SIG-M5 treated with dmso at 0.1 percent for 504 hours (cell line): ENCODE results near the gene PIEZO1.
"Not testable (repeated sequence)": the region's sequence is repeated elsewhere in the genome, so short reads cannot be mapped to it uniquely, and the experiment has no call there.

Experiments
- DNase-seq: peaks from one replicate; lab custom pipeline; 2025; ENCODE audit not compliant: unreplicated experiment; lab: John Stamatoyannopoulos, UW

The PIEZO1 gene

DNA sequence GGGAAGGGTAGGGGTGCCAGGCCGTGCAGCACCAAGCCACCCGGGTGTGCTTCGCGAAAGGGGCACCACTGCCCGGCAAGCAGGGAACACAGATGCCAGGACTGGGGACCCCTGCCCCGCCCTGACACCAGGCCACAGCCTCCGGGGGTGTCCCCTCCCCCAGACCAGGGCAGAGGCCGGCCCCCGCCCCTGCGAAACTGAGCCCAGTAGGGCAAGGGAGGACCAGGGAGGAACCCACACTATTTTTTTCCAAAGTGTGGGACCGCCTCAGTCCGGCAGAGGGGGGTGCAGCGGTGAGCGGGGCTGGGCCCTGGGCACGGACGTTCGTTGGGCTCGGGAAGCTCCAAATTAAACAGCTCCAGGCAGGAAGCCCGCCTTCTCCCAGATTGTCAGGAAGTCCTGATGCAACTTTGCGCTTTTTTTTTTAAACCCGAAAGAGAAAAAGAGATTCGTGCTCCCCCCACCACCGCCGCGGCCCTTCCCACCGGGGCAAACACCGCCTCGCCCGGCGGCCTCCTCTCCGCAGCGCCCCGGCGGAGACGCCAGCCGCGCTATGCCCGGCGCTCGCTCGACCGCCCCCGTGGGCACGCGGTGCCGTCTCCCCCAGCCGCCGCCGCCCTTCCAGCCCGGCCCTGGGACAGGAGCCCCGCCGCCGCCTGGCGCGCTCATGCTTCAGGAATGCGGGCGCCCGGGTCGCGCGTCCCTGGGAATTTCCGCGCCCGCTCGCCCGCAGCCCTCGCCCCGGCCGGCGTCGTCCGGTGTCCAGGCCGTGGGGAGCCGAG is 755 bp downstream of the PIEZO1 start:
- DNase-seq, result peak; percentile 58

DNA sequence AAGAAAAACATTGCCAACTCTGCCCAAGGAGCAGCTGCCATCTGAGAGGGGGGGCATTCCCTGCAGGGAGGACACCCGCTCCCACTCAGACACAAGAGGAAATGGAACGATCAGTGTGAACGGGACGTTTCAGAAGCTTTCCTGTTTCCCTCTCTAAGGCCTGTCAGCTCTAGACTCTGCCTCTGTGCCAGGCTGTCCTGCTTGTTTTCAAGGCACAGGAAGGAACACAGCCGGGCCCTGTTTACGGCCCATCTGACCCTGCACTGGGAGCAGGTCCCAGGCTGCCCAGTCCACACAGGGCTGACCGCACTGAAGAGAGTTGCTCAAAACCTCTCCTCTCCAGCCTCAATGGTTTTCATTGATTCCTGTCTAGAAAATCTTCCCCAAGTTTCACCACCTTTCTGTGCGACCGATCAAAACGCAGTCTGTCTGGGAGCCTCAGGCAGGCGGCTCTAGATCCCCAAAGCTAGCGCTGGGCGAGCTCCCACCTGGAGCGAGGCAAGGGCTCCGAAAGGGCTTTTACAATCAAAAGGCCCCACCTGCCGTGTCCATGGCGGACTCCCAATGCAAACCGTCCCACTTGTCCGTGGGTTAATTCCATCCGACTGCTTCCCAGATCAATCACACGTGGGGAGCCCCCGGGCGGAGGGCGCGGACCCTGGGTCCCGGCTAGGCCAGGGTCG is 1.5 kb downstream of the PIEZO1 start:
- no peak for DNase-seq

DNA sequence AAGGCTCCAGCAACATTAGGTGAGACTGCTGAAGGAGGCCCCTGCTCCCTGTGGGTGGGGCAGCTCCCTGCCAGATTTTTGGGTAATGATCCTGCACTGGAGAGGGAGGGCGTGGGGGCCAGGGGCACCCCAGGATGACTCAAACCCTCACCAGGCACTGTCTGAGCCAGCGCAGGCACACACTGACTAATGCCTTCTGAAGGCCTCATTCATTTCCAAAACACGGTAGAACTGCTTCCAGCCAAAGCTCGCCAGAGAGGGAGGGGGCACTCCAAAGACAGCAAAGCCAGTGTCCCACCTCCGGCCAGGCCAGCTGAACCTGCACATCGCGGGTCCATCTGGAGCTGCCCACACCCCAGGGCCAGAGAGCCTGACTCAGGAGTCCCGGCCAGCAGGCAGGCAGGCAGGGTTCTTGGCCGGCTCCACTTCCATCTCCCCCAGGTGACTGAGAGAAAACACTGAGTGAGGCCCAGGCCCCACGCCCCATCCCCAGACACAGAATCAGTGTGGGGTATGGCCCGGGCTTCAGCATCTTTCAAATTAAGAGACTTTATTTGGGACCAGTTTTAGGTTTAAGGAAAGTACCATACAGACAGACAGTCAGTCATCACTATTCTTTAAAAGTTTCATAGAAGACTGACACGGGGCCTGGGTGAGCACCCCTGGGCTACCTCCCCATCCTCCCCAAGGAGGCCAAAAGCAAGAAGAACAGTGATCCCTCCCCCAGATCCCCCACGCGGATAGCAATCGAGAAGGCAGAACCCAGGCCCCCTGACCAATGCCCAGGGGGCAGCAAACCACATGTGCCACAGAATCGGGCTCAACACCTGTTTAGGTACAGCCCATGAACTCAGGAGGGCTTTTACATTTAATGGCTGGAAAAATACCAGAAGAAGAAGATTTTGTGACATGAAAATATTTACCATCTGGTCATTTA is 2.3 kb downstream of the PIEZO1 start:
- peak; percentile 39 for DNase-seq

DNA sequence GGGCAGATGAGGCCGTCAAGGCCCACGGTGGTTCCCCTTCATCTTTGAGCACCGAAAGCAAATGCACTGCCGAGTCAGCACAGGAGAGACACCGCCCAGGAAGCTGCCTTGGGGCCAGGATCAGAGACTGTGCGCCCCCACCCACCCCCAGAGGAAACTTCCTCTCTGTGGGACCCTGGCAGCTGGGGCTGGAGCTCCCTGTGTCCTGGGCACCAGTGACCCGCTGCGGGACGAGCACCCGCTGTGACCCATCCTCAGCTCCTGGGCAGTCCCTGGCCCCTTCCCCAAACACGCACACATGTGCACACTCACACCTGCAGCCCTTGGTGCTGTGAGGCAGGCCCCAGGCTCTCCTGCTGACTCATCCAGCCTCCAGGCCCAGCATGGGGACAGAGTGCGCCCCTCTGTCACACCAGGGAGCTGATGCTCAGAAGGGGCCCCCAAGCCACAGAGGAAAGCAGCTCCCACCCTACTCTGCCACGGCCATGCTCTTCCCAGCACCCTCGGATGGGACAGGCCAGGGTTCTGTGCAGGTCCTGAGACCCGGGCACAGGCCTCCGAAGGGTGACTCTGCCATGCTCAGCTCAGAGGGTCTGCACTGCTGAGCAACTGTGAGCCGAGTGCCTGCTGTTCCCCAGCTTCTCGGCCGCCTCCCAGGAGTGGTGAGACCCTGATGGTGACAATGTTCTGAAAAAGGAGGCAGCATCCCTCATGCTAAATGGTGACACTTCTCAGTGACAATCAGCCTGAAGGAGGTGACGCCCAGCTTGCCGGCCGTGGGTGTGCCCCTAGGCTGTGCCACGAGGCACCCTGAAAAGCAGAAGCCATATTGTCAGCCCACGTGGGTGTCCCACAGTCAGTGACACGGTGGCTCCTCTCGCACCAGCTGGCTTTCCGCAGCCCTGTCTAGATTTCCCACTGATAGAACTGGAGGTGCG is 3.6 kb downstream of the PIEZO1 start:
- DNase-seq, result peak; percentile 65

DNA sequence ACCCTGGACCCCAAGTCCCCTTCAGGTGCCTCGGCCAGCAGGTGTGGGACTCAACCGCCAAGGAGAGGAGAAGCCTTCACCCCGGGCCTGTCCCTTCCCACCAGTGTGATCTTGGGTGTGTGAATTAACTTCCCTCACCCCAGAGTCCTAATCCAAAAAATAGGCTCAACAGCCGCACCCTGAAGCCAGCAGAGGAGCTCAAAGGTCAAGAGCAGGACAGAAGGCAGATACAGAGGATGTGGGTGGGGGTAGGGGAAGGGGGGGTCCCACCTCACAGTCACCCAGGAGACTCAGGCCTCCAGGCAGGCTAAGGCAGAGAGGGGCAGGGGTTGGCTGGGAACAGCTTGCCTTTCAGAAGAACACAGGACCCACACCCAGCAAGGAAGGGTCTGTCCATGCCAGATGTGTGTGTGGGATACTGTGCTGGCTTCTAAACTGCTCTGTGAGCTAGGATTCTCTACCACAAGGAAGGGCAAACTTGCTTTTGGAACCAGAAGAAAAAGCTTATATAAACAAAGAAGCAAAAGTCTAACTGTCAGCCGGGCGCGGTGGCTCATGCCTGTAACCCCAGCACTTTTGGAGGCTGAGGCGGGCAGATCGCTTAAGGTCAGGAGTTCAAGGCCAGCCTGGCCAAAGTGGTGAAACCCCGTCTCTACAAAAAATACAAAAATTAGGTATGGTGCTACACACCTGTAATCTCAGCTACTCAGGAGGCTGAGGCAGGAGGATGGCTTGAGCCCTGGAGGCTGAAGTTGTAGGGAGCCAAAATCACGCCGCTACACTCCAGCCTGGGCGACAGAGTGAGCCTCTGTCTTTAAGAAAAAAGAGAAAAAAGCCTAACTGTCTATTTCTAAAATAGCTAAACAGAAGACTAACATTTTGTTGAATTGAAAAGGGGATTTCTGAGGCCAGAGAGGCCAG is 4.6 kb downstream of the PIEZO1 start:
- no peak for DNase-seq

DNA sequence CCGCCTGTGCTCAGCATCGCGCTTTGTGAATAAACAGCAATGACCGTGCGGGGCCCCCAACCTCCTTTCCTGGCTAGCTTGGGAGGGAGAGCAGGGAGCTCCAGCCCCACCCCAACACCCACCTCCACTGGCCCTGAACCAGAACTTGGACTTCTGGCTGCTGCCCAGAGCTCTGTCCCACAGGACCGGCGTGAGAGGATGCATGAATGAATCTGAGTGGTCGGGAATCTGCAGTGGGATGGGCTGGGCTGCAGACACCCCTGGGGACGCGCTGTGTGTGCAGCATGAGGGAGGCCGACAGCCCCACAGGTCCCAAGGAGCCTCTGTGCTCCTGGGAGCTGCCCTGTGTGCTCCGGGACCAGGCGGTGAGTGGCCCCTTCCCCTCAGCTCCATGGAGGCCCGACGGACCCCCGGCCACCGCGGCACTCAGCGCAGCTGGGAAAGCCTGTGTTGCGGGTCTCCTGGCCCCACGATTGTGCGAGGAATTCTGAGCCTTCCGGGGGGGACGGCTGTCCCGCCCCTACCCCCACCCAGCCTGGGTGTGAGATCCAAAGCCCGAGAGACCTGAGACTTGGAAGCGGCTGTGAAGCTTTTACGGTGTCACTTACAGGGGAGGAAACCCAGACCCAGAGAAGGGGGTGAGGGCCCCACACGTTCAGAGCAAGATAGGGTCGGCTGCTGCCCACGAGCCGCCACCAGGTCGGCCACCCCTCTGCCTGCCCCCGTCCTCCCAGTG is 5.4 kb downstream of the PIEZO1 start:
- no peak for DNase-seq

DNA sequence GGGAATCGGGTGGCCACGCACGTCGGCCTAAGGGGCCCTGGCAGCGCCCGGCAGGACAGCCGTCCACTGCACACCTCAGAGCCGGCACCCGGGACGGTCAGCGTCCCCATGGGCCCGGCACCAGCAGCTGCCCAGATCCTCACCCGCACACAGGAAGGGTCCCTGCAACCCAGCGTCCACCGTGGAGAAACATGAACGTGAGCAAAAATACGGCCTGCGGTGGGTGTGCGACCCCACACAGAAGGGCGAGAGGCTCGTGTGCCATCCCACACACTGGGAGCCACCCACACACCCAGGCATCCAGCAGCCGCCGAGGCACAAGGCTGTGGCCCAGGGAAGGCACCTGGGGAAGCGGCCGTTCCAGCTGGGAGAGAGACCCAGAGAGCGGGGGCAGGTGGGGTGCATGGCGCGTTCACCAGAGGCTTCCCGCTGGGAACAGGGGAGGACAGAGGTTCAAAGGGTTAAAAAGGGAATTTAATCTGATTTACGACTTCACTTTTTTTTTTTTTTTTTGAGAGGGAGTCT is 6.4 kb downstream of the PIEZO1 start:
- DNase-seq, result no peak

DNA sequence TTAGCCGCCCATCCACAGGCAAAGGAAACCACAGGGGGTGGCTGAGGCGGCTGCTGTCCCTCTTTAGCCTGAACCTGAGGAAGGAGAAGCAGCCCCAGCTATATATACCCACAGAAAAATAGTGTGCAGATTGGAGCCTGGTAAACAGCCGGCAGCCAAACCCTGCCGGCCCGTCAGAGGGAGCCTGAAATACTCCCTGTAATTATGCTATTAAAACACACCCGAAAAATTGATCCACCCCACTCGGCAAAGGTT is 6.8 kb downstream of the PIEZO1 start:
- DNase-seq, result no peak

DNA sequence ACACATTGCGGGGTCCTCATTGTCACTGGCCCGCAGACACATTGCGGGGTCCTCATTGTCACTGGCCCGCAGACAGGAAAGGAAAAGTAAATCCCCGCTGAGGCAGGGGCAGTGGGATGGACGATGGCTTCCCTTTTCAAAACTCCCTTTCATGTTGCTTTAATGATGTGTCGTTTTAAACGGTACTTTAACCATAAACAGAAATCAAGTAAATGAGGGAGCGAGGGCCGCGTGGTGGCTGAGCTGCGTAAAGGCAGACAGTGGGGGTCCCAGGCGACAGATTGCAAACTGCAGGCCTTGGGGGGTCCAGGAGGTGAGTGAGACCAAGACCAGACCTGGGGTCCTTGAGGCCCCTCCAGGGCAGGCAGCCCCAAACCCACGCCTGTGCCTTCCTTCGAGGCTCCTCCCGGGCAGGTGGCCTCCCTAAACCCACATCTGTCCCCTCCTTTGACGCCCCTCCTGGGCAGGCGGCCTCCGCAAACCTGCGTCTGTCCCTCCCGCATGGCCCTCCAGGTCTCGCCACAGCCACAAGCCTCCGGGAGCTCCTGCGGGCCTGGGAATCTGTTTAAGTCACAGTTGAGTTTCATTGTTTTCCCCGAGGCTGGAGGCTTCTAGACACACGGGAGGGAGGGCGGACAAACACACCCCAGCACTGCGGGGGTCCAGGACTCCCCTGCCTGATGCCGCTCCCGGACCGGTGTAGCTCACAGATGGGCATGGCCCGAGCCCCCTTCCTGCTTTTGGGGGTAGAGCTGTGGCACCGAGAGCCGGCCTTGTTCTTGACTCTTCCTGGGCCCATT is 7.3 kb downstream of the PIEZO1 start:
- no peak for DNase-seq

DNA sequence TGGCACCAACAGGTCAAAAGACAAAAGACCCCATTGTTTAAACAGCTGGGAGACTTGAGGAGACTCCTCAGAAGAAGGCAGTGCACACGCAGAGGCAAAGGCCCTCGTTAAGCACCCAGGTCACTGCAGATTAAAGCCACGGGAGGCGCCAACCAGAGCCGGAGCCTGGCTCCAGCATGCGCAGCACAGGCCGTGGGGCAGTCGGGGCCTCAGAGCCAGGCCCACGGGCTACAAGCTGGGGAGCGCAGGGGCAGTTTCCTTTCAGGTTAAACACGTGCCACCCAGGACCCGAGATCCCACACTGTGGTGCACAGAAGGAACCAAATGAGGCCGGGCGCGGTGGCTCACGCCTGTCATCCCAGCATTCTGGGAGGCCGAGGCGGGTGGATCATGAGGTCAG is 9.2 kb downstream of the PIEZO1 start:
- no peak for DNase-seq

DNA sequence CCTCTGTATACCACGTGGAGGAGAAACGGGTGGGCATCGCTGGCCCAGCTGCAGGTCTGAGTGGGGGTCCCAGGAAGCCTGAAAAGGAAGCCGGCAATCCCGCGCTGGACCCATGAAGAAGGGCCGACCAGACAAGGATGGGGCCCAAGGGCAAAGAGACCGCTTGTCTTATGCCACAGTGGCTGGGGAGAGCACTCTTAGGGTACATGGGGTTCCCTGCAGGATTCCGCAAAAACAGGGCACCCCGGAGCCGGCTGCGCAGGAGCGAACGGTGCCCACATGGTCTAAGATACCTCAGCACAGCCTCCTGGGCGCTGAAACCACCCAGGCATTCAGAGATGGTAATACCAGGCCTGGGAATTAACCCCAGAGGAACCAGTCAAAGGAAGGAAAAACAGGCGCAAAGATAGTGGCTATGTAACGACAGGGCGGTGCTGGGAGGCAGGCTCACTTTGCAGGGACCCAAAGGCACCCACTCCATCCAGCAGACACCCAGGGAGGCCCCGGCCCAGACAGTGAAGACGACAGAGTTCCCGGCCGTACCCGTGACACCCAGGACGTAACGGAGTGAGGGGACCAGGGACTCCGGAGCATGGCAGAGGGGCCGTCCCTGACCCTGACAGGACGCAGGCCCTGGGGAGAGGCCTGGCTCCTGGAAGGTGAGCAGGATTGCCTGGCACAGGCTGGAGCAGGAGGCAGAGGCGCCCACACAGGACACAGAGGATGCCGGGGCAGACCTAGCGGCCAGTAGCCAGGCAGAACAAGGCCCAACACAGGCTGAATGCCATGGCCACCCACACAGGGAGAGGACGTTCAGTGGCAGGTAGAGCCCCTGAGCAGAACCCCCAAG is 10.3 kb downstream of the PIEZO1 start:
- DNase-seq, result no peak

DNA sequence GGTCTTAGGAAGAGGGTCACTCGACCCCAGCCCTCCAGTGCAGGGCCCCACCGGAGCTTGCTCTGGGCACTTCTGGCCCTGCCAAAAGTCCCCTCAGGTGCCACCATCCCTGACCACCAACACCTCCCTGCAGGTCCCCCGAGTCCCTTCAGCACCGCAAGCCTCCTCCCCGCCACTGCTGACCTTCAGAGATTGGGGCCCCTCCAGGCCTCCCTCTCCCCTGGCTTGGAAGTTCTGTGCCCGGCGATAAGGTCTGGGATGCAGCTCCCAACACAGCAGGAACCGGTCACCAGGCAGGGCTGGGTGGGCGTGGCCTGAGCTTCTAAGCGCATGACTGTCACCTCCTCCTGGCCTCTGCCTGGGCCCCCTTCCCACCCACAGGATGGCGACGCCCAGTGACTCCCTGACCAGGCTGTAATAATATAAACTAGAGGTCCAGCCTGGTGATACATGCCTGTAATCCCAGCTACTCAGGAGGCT is 11.2 kb downstream of the PIEZO1 start:
- no peak for DNase-seq

DNA sequence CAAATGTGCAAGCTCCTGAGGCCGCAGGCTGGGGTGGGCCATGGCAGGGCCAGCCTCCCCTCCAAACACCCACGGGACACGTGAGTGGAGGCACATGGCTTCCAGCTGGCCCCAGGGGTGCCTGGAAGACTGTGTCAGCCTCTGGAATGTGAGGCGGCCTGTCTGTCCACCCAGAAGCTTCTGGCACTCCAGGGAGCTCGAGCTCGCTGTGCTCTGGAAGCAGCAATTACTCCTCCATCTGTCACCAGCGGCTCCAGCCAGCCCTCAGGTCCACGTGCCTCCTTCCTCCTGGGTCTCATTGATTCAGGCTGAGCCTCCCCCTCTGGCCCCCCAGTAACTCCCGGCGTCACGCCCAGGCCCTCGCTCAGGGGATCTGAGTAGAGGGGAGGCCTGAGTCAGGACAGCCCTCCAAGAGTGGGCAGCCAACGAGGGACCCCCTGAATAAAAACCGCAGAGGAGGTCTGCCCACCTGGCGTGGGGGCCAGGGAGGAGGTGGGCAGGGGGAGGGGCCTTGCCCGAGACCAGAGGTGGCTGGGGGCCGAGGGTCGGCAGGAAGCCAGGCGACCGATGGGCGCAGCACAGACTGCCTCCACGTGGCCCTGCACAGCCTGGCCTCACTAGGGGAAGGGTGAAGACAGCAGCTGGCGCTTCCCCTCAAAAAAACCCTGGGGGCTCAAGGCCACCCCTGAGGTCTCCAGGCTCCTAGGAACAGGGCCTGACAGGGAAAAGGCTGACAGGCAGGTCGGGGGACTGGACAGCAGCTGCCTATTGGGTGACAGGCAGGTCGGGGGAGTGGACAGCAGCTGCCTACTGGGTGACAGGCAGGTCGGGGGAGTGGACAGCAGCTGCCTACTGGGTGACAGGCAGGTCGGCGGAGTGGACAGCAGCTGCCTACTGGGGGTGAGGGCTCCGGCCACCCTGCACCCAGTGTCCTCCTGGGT is 11.9 kb downstream of the PIEZO1 start:
- no peak for DNase-seq

DNA sequence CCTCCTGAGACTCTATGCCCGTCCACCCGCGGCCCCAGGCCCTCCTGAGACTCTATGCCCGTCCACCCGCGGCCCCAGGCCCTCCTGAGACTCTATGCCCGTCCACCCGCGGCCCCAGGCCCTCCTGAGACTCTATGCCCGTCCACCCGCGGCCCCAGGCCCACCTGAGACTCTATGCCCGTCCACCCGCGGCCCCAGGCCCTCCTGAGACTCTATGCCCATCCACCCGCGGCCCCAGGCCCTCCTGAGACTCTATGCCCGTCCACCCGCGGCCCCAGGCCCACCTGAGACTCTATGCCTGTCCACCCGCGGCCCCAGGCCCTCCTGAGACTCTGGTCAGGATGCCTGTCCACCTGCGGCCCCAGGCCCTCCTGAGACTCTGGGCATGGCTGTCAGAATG is 13.2 kb downstream of the PIEZO1 start:
- DNase-seq, result not testable (repeated sequence)

DNA sequence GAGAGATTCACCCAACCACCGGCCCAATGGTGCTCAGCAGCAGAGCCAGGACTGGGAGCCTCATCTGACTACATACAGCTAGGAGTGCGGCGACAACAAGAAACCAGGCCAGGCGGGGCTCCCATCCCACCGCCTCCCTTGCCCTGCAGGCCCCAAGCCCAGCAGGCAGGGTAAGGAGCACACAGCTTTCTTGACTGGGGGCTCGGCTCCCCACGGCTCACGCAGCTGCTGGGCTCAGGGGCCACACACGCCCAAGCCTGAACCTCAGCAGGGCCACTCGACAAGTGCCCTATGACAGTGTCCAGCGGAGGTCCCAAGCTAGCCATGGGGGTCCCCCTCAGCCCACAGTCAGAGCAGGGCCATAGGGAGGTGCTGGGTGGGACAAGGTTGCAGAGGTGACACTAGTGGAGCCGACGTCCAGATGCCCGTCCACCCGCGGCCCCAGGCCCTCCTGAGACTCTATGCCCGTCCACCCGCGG is 13.7 kb downstream of the PIEZO1 start:
- no peak for DNase-seq
